ENCODE results near the gene PELI1. TPM values are rescaled to one million over a fixed set of nuclear protein-coding genes. Genes with fewer than 3 reads are reported as not detected.

The PELI1 gene
- total and polyA plus RNA-seq, 2 donors (not counting 3 experiments of a cell fraction or from before 2014, with no cell fraction given) = 14.2 to 30.9 TPM

GRCh38 chr2:64166637-64167420 lies 22.6 kb upstream of the PELI1 start:
- BruUV-seq (replicated peaks) = no TSS peak
- intact Hi-C loops (cut with micrococcal nuclease) = no loop called here
- CTCF ChIA-PET = no interaction called here

More at GRCh38 chr2:64166637-64167420, 22.6 kb upstream of the PELI1 start:
- no peak for FAIRE-seq
- Histone ChIP-seq H3K4me3 (replicated peaks in 1 of 3; ENCODE audit: insufficient read depth in 1 of 3, low read depth in 1 of 3, low read length in 3 of 3) (no peak overlapping the region), H2AFZ (ENCODE audit: low read depth, low read length) (no peak overlapping the region), H3K4me2 (ENCODE audit: insufficient read depth, low read length) (no peak overlapping the region), H3K4me1 (ENCODE audit: control insufficient read depth, extremely low read depth, insufficient read depth, low read length) (no peaks in the 10 kb centered on the region), H3K36me3 (ENCODE audit: control insufficient read depth in 2 of 2, extremely low read depth in 1 of 2, insufficient read depth in 2 of 2, low read length in 2 of 2) (no peaks in the 10 kb centered on the region), H4K20me1 (replicated peaks; ENCODE audit: control insufficient read depth, extremely low read depth, insufficient read depth, low read length) (no peaks in the 10 kb centered on the region), H3K27me3 (ENCODE audit: control insufficient read depth in 2 of 2, insufficient read depth in 2 of 2, low read length in 2 of 2) (no peaks in the 10 kb centered on the region), H3K9me3 (replicated peaks; ENCODE audit: control insufficient read depth, insufficient read depth, low read length) (no peaks in the 10 kb centered on the region), H3K9me1 (replicated peaks; ENCODE audit: control insufficient read depth, extremely low read depth, insufficient read depth, low read length) (no peaks in the 10 kb centered on the region), H3K27ac (ENCODE audit: insufficient read depth, low read depth, low read length) (no peak overlapping the region), H3K9ac (replicated peaks; ENCODE audit: extremely low read depth, insufficient read depth, low read length) (no peak overlapping the region), H3K79me2 (ENCODE audit: control insufficient read depth, insufficient read depth, low read length) (no peaks in the 10 kb centered on the region)
- POLR2A ChIA-PET = no interaction called here
- no peak for DNase-seq (ENCODE audit: low read depth, low spot score)
- TF ChIP-seq JUN (IDR thresholded peaks at IDR 0.05; ENCODE audit: borderline replicate concordance, insufficient read depth, insufficient read length, low read depth) (no peak), GATA2 (IDR thresholded peaks at IDR 0.05; ENCODE audit: insufficient read depth, insufficient read length, low read depth, low read length) (no peak), EZH2 (IDR thresholded peaks at IDR 0.05; ENCODE audit: borderline replicate concordance, low read depth, low read length, severe bottlenecking) (no peak), MAX (IDR thresholded peaks at IDR 0.05; ENCODE audit: insufficient read depth, insufficient read length) (no peak), FOS (IDR thresholded peaks at IDR 0.05; ENCODE audit: borderline replicate concordance, insufficient read depth, low read length) (no peak), POLR2AphosphoS5 (IDR thresholded peaks at IDR 0.05; ENCODE audit: insufficient read depth, low read depth, low read length) (no peak), MYC (IDR thresholded peaks at IDR 0.05; ENCODE audit: low read depth, low read length) (no peak), POLR2A (IDR thresholded peaks at IDR 0.05; ENCODE audit: low read depth, low read length) (no peak)
- TF ChIP-seq, protein P1, sequence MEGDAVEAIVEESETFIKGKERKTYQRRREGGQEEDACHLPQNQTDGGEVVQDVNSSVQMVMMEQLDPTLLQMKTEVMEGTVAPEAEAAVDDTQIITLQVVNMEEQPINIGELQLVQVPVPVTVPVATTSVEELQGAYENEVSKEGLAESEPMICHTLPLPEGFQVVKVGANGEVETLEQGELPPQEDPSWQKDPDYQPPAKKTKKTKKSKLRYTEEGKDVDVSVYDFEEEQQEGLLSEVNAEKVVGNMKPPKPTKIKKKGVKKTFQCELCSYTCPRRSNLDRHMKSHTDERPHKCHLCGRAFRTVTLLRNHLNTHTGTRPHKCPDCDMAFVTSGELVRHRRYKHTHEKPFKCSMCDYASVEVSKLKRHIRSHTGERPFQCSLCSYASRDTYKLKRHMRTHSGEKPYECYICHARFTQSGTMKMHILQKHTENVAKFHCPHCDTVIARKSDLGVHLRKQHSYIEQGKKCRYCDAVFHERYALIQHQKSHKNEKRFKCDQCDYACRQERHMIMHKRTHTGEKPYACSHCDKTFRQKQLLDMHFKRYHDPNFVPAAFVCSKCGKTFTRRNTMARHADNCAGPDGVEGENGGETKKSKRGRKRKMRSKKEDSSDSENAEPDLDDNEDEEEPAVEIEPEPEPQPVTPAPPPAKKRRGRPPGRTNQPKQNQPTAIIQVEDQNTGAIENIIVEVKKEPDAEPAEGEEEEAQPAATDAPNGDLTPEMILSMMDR (IDR thresholded peaks at IDR 0.05; ENCODE audit: extremely low read depth in 1 of 2, insufficient read depth in 1 of 2, low read depth in 1 of 2, low read length in 2 of 2) = no peak
- dilution Hi-C loops (cut with MboI; ENCODE audit: extremely low pct_ligation_motif_present, low sequenced_read_pairs) = no loop called here
